Measurements from ENCODE around the gene GSK3B.

GRCh38 chr3:120092474-120092873 is 1.8 kb downstream of the GSK3B start:
- TF ChIP-seq CTCF (IDR thresholded peaks at IDR 0.05) (no peak), EZH2 (IDR thresholded peaks at IDR 0.05) (no peak)

Data from neural progenitor cell (in vitro differentiated cells).